MM.1S (cell line): Measurements from ENCODE around the gene SMAD3.

ENCODE experiments used
- DNase-seq: peaks from one replicate; pipeline ENCODE4 v3.0.0-alpha.2; 2015
- H2AFZ ChIP-seq: fragments of 300-600 bp; sonication (generic); 2 replicates; pipeline ENCODE4 v1.6.0; 2016; ENCODE audit warnings: antibody characterized with exemption, low read length
- H3F3A ChIP-seq: fragments of 300-600 bp; sonication (generic); 2 replicates; pipeline ENCODE4 v1.6.1; 2016; ENCODE audit warnings: mild to moderate bottlenecking, antibody characterized with exemption, low read length, moderate library complexity, mixed read lengths; ENCODE audit not compliant: insufficient read depth
- H3K27ac ChIP-seq: fragments of 300-600 bp; sonication (generic); 2 replicates; pipeline ENCODE4 v1.5.1; 2016; ENCODE audit warnings: mild to moderate bottlenecking, low read length
- H3K27me3 ChIP-seq: fragments of 300-600 bp; sonication (generic); replicated peaks from 2 replicates; pipeline ENCODE4 v1.6.0; 2016; ENCODE audit warnings: low read length; ENCODE audit not compliant: insufficient read depth
- H3K36me3 ChIP-seq: fragments of 300-600 bp; sonication (generic); replicated peaks from 2 replicates; pipeline ENCODE4 v1.6.1; 2016; ENCODE audit warnings: mild to moderate bottlenecking, low read length, mixed read lengths; ENCODE audit not compliant: insufficient read depth
- H3K4me1 ChIP-seq: fragments of 300-600 bp; sonication (generic); 2 replicates; pipeline ENCODE4 v1.6.1; 2016; ENCODE audit warnings: low read length, mixed read lengths
- H3K4me2 ChIP-seq: fragments of 300-600 bp; sonication (generic); 2 replicates; pipeline ENCODE4 v1.6.0; 2016; ENCODE audit warnings: low read depth, low read length
- H3K4me3 ChIP-seq: fragments of 300-600 bp; sonication (generic); 2 replicates; pipeline ENCODE4 v1.5.1; 2016; ENCODE audit warnings: low read length, mixed read lengths
- H3K79me2 ChIP-seq: fragments of 300-600 bp; sonication (generic); 2 replicates; pipeline ENCODE4 v1.6.1; 2016; ENCODE audit warnings: mixed run types, low read length, mixed read lengths
- H3K9ac ChIP-seq: fragments of 300-600 bp; sonication (generic); 2 replicates; pipeline ENCODE4 v1.6.1; 2016; ENCODE audit warnings: low read length, mixed read lengths
- H3K9me2 ChIP-seq: fragments of 300-600 bp; sonication (generic); replicated peaks from 2 replicates; pipeline ENCODE4 v1.6.1; 2016; ENCODE audit warnings: mild to moderate bottlenecking, low read length, mixed read lengths; ENCODE audit not compliant: insufficient read depth
- H3K9me3 ChIP-seq: fragments of 300-600 bp; sonication (generic); replicated peaks from 2 replicates; pipeline ENCODE4 v1.6.1; 2016; ENCODE audit warnings: mild to moderate bottlenecking, low read length, mixed read lengths; ENCODE audit not compliant: insufficient read depth
- H4K20me1 ChIP-seq: fragments of 300-600 bp; sonication (generic); 2 replicates; pipeline ENCODE4 v1.6.1; 2016; ENCODE audit warnings: mild to moderate bottlenecking, low read length, moderate library complexity, mixed read lengths; ENCODE audit not compliant: insufficient read depth
- EZH2 ChIP-seq: fragments of 300-600 bp; sonication (generic); optimal IDR thresholded peaks from 2 replicates; pipeline ENCODE3; 2017; ENCODE audit warnings: low read depth, mild to moderate bottlenecking, antibody characterized with exemption, low read length, mixed read lengths
- EZH2phosphoT487 ChIP-seq: fragments of 300-600 bp; sonication (generic); IDR thresholded peaks from 2 replicates; pipeline ENCODE4 v1.6.1; 2018; ENCODE audit warnings: antibody characterized with exemption, low read length
- TF ChIP-seq, protein P1 (sequence below): fragments of 300-600 bp; sonication (generic); IDR thresholded peaks from 2 replicates; pipeline ENCODE4 v1.5.1; 2016; ENCODE audit warnings: antibody characterized with exemption, low read length, mixed read lengths

SMAD3 gene

DNA sequence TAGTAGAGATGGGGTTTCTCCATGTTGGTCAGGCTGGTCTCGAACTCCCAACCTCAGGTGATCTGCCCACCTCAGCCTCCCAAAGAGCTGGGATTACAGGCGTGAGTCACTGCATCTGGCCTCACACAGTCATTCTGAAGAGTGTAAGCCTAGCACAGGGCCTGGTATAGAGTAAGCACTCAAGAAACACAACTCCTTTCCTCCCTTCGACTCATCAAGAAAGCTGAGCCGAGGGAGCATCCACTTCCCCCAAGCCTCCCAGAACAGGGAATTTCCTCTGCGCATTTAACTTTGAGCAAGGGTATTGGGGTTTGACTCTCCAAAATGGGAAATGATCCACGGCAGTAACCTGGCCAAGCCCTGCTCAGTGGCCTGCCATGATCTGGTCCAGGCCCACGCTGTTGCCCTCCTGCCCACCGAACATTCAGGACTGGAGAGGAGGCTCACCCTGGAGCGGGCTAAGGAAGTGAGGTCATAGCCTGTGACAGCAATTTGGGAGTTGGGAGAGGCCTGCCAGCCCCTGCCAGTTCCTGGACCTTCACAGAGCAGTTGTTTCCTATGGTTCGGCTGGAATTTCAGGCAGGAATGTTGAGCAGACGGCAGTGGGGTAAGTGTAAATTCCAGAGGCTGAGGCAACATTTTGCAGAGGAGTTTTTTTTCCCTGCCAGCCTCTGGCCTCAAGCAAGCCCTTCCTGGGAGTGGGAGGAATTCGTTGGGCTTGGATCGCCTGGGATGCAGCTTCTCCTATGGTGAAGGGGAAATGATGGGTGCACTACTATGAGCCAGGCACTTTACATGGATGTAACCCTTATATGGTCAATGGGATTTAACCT lies 21.2 kb upstream of the SMAD3 start:
- DNase-seq: no peak
- Histone ChIP-seq H4K20me1 (no peaks in the 10 kb centered on the region), H3K27ac (no peak overlapping the region), H3K9me3 (no peaks in the 10 kb centered on the region), H3K4me1 (no peaks in the 10 kb centered on the region), H3K36me3 (no peaks in the 10 kb centered on the region), H3K9me2 (no peaks in the 10 kb centered on the region), H2AFZ (no peak overlapping the region), H3K79me2 (no peaks in the 10 kb centered on the region), H3K4me3 (no peak overlapping the region), H3F3A (no peaks in the 10 kb centered on the region), H3K4me2 (no peak overlapping the region), H3K27me3 (no peaks in the 10 kb centered on the region), H3K9ac (no peak overlapping the region)
- TF ChIP-seq, protein P1, sequence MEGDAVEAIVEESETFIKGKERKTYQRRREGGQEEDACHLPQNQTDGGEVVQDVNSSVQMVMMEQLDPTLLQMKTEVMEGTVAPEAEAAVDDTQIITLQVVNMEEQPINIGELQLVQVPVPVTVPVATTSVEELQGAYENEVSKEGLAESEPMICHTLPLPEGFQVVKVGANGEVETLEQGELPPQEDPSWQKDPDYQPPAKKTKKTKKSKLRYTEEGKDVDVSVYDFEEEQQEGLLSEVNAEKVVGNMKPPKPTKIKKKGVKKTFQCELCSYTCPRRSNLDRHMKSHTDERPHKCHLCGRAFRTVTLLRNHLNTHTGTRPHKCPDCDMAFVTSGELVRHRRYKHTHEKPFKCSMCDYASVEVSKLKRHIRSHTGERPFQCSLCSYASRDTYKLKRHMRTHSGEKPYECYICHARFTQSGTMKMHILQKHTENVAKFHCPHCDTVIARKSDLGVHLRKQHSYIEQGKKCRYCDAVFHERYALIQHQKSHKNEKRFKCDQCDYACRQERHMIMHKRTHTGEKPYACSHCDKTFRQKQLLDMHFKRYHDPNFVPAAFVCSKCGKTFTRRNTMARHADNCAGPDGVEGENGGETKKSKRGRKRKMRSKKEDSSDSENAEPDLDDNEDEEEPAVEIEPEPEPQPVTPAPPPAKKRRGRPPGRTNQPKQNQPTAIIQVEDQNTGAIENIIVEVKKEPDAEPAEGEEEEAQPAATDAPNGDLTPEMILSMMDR: no peak
- TF ChIP-seq EZH2: no peak
- no peak for TF ChIP-seq EZH2phosphoT487

DNA sequence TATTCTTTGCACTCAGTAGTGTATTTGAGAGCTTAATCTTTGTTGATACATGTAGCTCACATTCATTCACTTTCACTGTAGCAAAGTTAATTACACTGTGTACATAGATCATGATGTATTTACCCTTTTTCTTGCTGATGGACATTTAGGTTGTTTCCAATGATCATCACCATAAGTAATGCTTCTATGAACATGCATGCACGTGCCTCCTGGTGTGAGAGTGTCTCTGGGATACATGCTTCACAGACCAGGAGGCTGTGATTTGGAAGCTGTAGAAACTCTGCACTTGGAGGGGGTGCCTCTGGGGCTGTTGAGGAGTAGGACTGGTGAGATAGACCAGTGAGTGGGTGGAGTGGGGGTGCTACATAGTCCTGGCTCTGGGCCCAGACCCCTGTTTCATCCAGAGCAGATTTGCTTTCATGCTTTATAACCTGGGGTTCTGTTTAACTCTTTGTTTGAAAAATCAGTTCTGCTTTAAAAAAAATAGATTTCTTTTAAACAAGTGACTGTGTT lies 18.2 kb upstream of the SMAD3 start:
- TF ChIP-seq EZH2phosphoT487 (no peak), EZH2 (no peak)
- TF ChIP-seq, protein P1: no peak
- H3K27me3 ChIP-seq: no peaks in the 10 kb centered on the region
- H3K4me2 ChIP-seq: no peak overlapping the region
- H3K4me1 ChIP-seq: peaks cover 5% of the 10 kb centered on the region; the same call in 1 of the 2 replicates
- no peak overlapping the region for H3K9ac ChIP-seq
- DNase-seq: no peak
- H3K9me2 ChIP-seq: no peaks in the 10 kb centered on the region
- no peak overlapping the region for H3K27ac ChIP-seq
- no peaks in the 10 kb centered on the region for H3K36me3 ChIP-seq
- no peak overlapping the region for H2AFZ ChIP-seq
- H3K9me3 ChIP-seq: no peaks in the 10 kb centered on the region
- H3K4me3 ChIP-seq: no peak overlapping the region
- no peaks in the 10 kb centered on the region for H4K20me1 ChIP-seq
- no peaks in the 10 kb centered on the region for H3K79me2 ChIP-seq
- no peaks in the 10 kb centered on the region for H3F3A ChIP-seq

DNA sequence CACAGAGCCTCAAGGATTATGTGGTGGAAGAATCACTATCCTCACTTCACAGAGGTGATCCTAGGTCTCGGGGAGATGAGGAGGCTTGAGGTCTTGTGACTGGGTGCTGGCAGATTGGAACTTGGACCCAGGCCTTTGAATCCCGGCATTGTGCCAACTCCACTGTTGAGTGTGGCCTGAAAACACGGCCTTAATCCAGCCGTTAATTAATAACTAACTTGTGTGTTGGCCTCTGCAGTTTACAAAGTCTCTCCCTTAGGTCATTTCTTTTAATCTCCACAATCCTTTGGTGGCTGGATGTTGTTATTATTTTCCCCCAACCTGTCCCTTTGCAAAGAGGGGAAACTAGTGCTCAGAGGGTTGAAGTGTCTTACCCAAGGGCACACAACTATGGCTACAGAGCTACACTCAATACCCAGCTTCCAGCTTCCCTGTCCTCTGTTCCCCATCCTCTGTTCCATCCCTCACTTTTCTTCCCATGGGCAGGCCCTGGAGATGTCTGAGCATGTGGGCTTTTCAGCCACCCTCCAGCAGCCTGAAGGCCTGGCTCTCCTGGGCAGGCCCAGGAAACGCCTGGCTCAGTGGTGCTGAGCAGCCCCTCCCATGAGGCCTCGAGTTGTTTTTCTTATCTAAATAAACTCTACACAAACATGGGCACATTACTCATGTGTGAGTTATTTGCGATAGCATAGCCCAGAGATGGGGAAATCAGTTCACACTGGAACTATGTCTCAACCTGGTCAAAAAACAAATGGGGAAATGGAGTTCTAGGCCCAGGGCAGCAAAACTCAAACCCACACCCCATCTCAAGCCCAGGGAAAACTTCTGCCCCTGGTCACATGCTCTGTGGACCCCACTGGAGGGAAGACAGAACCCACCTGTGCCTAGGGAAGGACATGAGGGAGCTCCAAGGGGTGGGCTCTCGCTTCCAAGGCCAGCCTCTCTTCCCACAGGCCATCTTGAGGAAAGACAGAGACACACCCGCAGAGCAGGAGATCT lies 16.8 kb upstream of the SMAD3 start:
- Histone ChIP-seq H3K9ac (no peak overlapping the region), H3K79me2 (no peaks in the 10 kb centered on the region), H3K9me3 (no peaks in the 10 kb centered on the region), H3K4me2 (no peak overlapping the region), H3K27ac (no peak overlapping the region), H3K27me3 (no peaks in the 10 kb centered on the region), H3K4me3 (no peak overlapping the region), H3K36me3 (no peaks in the 10 kb centered on the region), H3F3A (no peaks in the 10 kb centered on the region), H3K4me1 (peaks cover 5% of the 10 kb centered on the region; the same call in 1 of the 2 replicates), H3K9me2 (no peaks in the 10 kb centered on the region), H4K20me1 (no peaks in the 10 kb centered on the region), H2AFZ (no peak overlapping the region)
- no peak for DNase-seq
- TF ChIP-seq EZH2phosphoT487: no peak
- TF ChIP-seq EZH2: no peak
- TF ChIP-seq, protein P1: no peak
